ENCODE results near the gene CIB4. TPM values are rescaled to one million over a fixed set of nuclear protein-coding genes. Genes with fewer than 3 reads are reported as not detected.
"Not testable (repeated sequence)": the region's sequence is repeated elsewhere in the genome, so short reads cannot be mapped to it uniquely, and the experiment has no call there.

CIB4 gene
- total RNA-seq, 1 donor from 2014 or later: not detected

GRCh38 chr2:26666671-26667070, 25.5 kb upstream of the CIB4 start:
- DNase-seq: no peak

- DNase-seq: not testable (repeated sequence)
Measured at GRCh38 chr2:26665296-26665695, 24.1 kb upstream of the CIB4 start.

- DNase-seq: no peak
Measured at GRCh38 chr2:26660363-26660962, 19.3 kb upstream of the CIB4 start.

- no peak for DNase-seq
Measured at GRCh38 chr2:26658691-26659346, 17.7 kb upstream of the CIB4 start.

- no peak for DNase-seq
Measured at GRCh38 chr2:26657265-26657664, 16.1 kb upstream of the CIB4 start.

GRCh38 chr2:26655611-26656195, 14.5 kb upstream of the CIB4 start:
- DNase-seq: no peak

- not testable (repeated sequence) for DNase-seq
Measured at GRCh38 chr2:26655120-26655519, 14.0 kb upstream of the CIB4 start.

- no peak for DNase-seq
Measured at GRCh38 chr2:26654061-26654340, 12.8 kb upstream of the CIB4 start.

- DNase-seq: no peak
Measured at GRCh38 chr2:26653207-26654060, 12.3 kb upstream of the CIB4 start.

- peak; percentile 85 for DNase-seq
Measured at GRCh38 chr2:26652361-26653041, 11.3 kb upstream of the CIB4 start.

GRCh38 chr2:26651799-26652198, 10.6 kb upstream of the CIB4 start:
- DNase-seq: no peak

- no peak for DNase-seq
Measured at GRCh38 chr2:26651470-26651771, 10.3 kb upstream of the CIB4 start.

- DNase-seq: no peak
Measured at GRCh38 chr2:26650713-26651469, 9.7 kb upstream of the CIB4 start.

GRCh38 chr2:26649992-26650712, 9.0 kb upstream of the CIB4 start:
- DNase-seq: no peak

- no peak for DNase-seq
Measured at GRCh38 chr2:26649322-26649721, 8.2 kb upstream of the CIB4 start.

- DNase-seq: no peak
Measured at GRCh38 chr2:26648516-26648915, 7.3 kb upstream of the CIB4 start.

- DNase-seq: no peak
Measured at GRCh38 chr2:26647981-26648380, 6.8 kb upstream of the CIB4 start.

GRCh38 chr2:26646986-26647672, 6.0 kb upstream of the CIB4 start:
- no peak for DNase-seq

GRCh38 chr2:26645762-26646161, 4.6 kb upstream of the CIB4 start:
- DNase-seq: no peak

GRCh38 chr2:26644188-26644835, 3.1 kb upstream of the CIB4 start:
- no peak for DNase-seq
